GM23338 (cell line): ENCODE results near the gene TRDN.

Experiments used
- CREB1 ChIP-seq: fragments of 250-450 bp; sonication (Bioruptor Pico); IDR thresholded peaks from 2 replicates; pipeline ENCODE4 v1.5.0; 2020; ENCODE audit warnings: low read depth, mild to moderate bottlenecking, moderate library complexity
- EZH2 ChIP-seq: fragments of 200-600 bp; sonication (generic); IDR thresholded peaks from one replicate; pipeline ENCODE4 v1.8.0; 2017; ENCODE audit warnings: antibody characterized with exemption, mild to moderate bottlenecking, low read depth; ENCODE audit not compliant: unreplicated experiment
- EZH2phosphoT487 ChIP-seq: fragments of 200-600 bp; sonication (generic); IDR thresholded peaks from one replicate; pipeline ENCODE4 v1.8.1; 2018; ENCODE audit warnings: antibody characterized with exemption; ENCODE audit not compliant: unreplicated experiment
- POLR2AphosphoS5 ChIP-seq: IDR thresholded peaks from 2 replicates; pipeline ENCODE4 v1.6.1; 2016; ENCODE audit warnings: antibody characterized with exemption, low read depth
- TF ChIP-seq, protein P1 (sequence below), 2 experiments: fragments of 200-600 bp in 1 of 2; sonication (generic) in 1 of 2; conservative IDR thresholded peaks; 2 replicates each; pipeline versions ENCODE4 v1.5.1 to v1.6.1; 2016 to 2017; ENCODE audit warnings: antibody characterized with exemption in 2 of 2, low read depth in 2 of 2, mild to moderate bottlenecking in 2 of 2, moderate library complexity in 1 of 2
- TF ChIP-seq, protein P2 (sequence below): IDR thresholded peaks from one replicate; pipeline ENCODE4 v1.6.1; 2018; ENCODE audit warnings: antibody characterized with exemption; ENCODE audit not compliant: unreplicated experiment
- TF ChIP-seq, protein P3 (sequence below): IDR thresholded peaks from 2 replicates; pipeline ENCODE4 v1.6.1; 2016; ENCODE audit warnings: antibody characterized with exemption

DNA sequence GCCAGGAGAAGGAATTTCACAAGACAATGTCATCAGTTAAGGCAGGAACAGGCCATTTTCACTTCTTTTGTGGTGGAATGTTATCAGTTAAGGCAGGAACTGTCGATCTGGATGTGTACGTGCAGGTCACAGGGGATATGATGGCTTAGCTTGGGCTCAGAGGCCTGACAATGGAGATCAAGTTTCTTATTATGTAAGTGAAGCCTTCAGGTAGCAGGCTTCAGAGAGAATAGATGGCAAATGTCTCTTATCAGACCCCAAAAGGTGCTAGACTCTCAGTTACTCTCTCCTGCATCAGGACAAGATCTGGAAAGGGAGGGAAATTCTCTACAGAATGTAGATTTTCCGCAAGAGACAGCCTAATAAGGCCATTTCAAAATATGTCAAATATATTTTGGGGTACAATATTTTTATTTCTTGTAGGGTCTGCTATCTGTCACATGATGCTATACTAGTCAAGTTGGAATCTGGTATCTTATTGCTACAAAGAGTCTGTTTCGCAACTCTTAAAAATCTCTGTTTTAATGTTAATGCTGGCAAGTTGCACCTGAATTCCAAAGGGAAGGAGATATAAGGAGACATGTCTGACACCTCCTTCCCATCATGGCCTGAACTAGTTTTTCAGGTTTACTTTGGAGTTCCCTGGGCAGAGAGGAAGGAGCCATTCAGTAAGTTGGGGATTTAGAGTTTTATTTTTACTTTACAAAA lies 48.8 kb downstream of the TRDN start:
- TF ChIP-seq EZH2phosphoT487: no peak
- TF ChIP-seq, protein P1, sequence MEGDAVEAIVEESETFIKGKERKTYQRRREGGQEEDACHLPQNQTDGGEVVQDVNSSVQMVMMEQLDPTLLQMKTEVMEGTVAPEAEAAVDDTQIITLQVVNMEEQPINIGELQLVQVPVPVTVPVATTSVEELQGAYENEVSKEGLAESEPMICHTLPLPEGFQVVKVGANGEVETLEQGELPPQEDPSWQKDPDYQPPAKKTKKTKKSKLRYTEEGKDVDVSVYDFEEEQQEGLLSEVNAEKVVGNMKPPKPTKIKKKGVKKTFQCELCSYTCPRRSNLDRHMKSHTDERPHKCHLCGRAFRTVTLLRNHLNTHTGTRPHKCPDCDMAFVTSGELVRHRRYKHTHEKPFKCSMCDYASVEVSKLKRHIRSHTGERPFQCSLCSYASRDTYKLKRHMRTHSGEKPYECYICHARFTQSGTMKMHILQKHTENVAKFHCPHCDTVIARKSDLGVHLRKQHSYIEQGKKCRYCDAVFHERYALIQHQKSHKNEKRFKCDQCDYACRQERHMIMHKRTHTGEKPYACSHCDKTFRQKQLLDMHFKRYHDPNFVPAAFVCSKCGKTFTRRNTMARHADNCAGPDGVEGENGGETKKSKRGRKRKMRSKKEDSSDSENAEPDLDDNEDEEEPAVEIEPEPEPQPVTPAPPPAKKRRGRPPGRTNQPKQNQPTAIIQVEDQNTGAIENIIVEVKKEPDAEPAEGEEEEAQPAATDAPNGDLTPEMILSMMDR (conservative IDR thresholded peaks at IDR 0.05; ENCODE audit: low read depth in 2 of 2): no peak
- TF ChIP-seq EZH2: no peak
- TF ChIP-seq CREB1 (CRISPR knock-in tag): no peak
- TF ChIP-seq POLR2AphosphoS5: no peak
- TF ChIP-seq, protein P2, sequence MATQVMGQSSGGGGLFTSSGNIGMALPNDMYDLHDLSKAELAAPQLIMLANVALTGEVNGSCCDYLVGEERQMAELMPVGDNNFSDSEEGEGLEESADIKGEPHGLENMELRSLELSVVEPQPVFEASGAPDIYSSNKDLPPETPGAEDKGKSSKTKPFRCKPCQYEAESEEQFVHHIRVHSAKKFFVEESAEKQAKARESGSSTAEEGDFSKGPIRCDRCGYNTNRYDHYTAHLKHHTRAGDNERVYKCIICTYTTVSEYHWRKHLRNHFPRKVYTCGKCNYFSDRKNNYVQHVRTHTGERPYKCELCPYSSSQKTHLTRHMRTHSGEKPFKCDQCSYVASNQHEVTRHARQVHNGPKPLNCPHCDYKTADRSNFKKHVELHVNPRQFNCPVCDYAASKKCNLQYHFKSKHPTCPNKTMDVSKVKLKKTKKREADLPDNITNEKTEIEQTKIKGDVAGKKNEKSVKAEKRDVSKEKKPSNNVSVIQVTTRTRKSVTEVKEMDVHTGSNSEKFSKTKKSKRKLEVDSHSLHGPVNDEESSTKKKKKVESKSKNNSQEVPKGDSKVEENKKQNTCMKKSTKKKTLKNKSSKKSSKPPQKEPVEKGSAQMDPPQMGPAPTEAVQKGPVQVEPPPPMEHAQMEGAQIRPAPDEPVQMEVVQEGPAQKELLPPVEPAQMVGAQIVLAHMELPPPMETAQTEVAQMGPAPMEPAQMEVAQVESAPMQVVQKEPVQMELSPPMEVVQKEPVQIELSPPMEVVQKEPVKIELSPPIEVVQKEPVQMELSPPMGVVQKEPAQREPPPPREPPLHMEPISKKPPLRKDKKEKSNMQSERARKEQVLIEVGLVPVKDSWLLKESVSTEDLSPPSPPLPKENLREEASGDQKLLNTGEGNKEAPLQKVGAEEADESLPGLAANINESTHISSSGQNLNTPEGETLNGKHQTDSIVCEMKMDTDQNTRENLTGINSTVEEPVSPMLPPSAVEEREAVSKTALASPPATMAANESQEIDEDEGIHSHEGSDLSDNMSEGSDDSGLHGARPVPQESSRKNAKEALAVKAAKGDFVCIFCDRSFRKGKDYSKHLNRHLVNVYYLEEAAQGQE: no peak
- TF ChIP-seq, protein P3, sequence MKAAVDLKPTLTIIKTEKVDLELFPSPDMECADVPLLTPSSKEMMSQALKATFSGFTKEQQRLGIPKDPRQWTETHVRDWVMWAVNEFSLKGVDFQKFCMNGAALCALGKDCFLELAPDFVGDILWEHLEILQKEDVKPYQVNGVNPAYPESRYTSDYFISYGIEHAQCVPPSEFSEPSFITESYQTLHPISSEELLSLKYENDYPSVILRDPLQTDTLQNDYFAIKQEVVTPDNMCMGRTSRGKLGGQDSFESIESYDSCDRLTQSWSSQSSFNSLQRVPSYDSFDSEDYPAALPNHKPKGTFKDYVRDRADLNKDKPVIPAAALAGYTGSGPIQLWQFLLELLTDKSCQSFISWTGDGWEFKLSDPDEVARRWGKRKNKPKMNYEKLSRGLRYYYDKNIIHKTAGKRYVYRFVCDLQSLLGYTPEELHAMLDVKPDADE: no peak
